HG03039 (cell line): ENCODE data around the gene LSM10.

ENCODE experiments used
- ATAC-seq: cut with Tn5 transposase; IDR thresholded peaks from one replicate; pipeline ENCODE4 v1.9.1; 2021; ENCODE audit warnings: mild to moderate bottlenecking, moderate library complexity; ENCODE audit not compliant: unreplicated experiment

Gene LSM10

GRCh38 chr1:36411674-36412648, 14.3 kb upstream of the LSM10 start:
- no peak for ATAC-seq

- ATAC-seq = no peak
These were observed 10.8 kb upstream of the LSM10 start for GRCh38 chr1:36408479-36408878.

GRCh38 chr1:36406440-36406839, 8.7 kb upstream of the LSM10 start:
- no peak for ATAC-seq

- no peak for ATAC-seq
These were observed 4.8 kb upstream of the LSM10 start for GRCh38 chr1:36402504-36402890.

GRCh38 chr1:36401602-36402503, 4.1 kb upstream of the LSM10 start:
- ATAC-seq = no peak

GRCh38 chr1:36400825-36401601, 3.3 kb upstream of the LSM10 start:
- ATAC-seq = no peak

GRCh38 chr1:36400514-36400824, 2.8 kb upstream of the LSM10 start:
- no peak for ATAC-seq

- no peak for ATAC-seq
These were observed 766 bp upstream of the LSM10 start for GRCh38 chr1:36398370-36398977.

GRCh38 chr1:36397083-36397377, 678 bp downstream of the LSM10 start:
- no peak for ATAC-seq

- ATAC-seq = no peak
These were observed 1.3 kb downstream of the LSM10 start for GRCh38 chr1:36396359-36396758.

GRCh38 chr1:36393686-36394085, 4.0 kb downstream of the LSM10 start:
- no peak for ATAC-seq

- no peak for ATAC-seq
These were observed 4.9 kb downstream of the LSM10 start for GRCh38 chr1:36392836-36393235.

- no peak for ATAC-seq
These were observed 6.4 kb downstream of the LSM10 start for GRCh38 chr1:36391271-36391670.

GRCh38 chr1:36390411-36390810, 7.3 kb downstream of the LSM10 start:
- no peak for ATAC-seq

GRCh38 chr1:36389999-36390398, 7.7 kb downstream of the LSM10 start:
- ATAC-seq = no peak

GRCh38 chr1:36389261-36389660, 8.4 kb downstream of the LSM10 start:
- ATAC-seq = no peak

- no peak for ATAC-seq
These were observed 10.4 kb downstream of the LSM10 start for GRCh38 chr1:36387141-36387949.

- peak; percentile 34 for ATAC-seq
These were observed 11.2 kb downstream of the LSM10 start for GRCh38 chr1:36386265-36387140.
